GM19240 (cell line): ENCODE measurements around the gene LILRA6.
"Not testable (repeated sequence)": the region's sequence is repeated elsewhere in the genome, so short reads cannot be mapped to it uniquely, and the experiment has no call there.

ENCODE experiments used
- DNase-seq: peaks from one replicate; pipeline ENCODE4 v3.0.0; 2011; ENCODE audit warnings: low spot score; ENCODE audit not compliant: insufficient read length

LILRA6 gene

GRCh38 chr19:54266133-54266532 lies 23.5 kb upstream of the LILRA6 start:
- peak; percentile 42 for DNase-seq

- DNase-seq: no peak
These were observed 19.9 kb upstream of the LILRA6 start for GRCh38 chr19:54262470-54262869.

GRCh38 chr19:54262066-54262465 lies 19.5 kb upstream of the LILRA6 start:
- DNase-seq: no peak

GRCh38 chr19:54257116-54257480 lies 14.5 kb upstream of the LILRA6 start, which contains the start of gene LILRB5:
Gene LILRB5 (minus strand): TSS chr19:54257273. CDS start chr19:54257193, 80 bp downstream.
- DNase-seq: no peak

- no peak for DNase-seq
These were observed 13.9 kb upstream of the LILRA6 start for GRCh38 chr19:54256250-54257115.

GRCh38 chr19:54255105-54255775 lies 12.7 kb upstream of the LILRA6 start:
- no peak for DNase-seq

- no peak for DNase-seq
These were observed 11.8 kb upstream of the LILRA6 start for GRCh38 chr19:54254195-54254906.

GRCh38 chr19:54253331-54254194 lies 11.0 kb upstream of the LILRA6 start:
- no peak for DNase-seq

GRCh38 chr19:54252845-54253244 lies 10.3 kb upstream of the LILRA6 start:
- DNase-seq: no peak

- no peak for DNase-seq
These were observed 9.7 kb upstream of the LILRA6 start for GRCh38 chr19:54252243-54252642.

- no peak for DNase-seq
These were observed 5.5 kb upstream of the LILRA6 start for GRCh38 chr19:54248016-54248601.

GRCh38 chr19:54247106-54247930 lies 4.7 kb upstream of the LILRA6 start:
- DNase-seq: no peak

- no peak for DNase-seq
These were observed 3.3 kb upstream of the LILRA6 start for GRCh38 chr19:54245936-54246335.

GRCh38 chr19:54243809-54244208 lies 1.2 kb upstream of the LILRA6 start:
- not testable (repeated sequence) for DNase-seq

- not testable (repeated sequence) for DNase-seq
These were observed 356 bp downstream of the LILRA6 start for GRCh38 chr19:54242234-54242633.

- not testable (repeated sequence) for DNase-seq
These were observed 1.9 kb downstream of the LILRA6 start for GRCh38 chr19:54240372-54241336.

GRCh38 chr19:54239491-54240371 lies 2.9 kb downstream of the LILRA6 start:
- DNase-seq: not testable (repeated sequence)

GRCh38 chr19:54233941-54234340 lies 8.6 kb downstream of the LILRA6 start:
- DNase-seq: no peak
